PFSK-1 (cell line): ENCODE results near the gene STRA8.

ENCODE experiments used
- POLR2AphosphoS5 ChIP-seq: IDR thresholded peaks from 2 replicates; pipeline ENCODE4 v1.6.1; 2012; ENCODE audit warnings: low read depth, mild to moderate bottlenecking, control low read depth, low read length, moderate library complexity
- TAF1 ChIP-seq: IDR thresholded peaks from 2 replicates; pipeline ENCODE4 v1.6.1; 2012; ENCODE audit warnings: low read length, control low read depth, borderline replicate concordance; ENCODE audit not compliant: insufficient read depth

DNA sequence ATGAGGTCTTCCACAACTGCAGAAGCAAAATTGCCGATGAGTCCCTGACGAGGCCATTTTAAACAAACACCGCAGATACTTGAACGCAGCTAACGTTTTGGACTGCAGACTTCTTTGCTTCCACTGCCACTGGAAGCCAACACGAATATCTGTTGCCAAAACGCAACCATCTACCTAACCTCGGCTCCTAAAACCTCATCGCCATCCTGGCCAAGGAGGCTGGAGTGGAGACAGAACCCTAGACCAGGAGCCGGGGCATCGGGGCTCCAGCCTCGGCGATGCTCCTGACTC lies 22.8 kb upstream of the STRA8 start:
- TF ChIP-seq TAF1 = no peak
- TF ChIP-seq POLR2AphosphoS5 = no peak
